NT2/D1 (cell line): Measurements from ENCODE around the gene PTPRG.

Source experiments
- DNase-seq: peaks from one replicate; pipeline ENCODE4 v3.0.0-alpha.2; 2011; ENCODE audit warnings: low read depth, low spot score
- H3K27me3 ChIP-seq: 2 replicates; pipeline ENCODE4 v1.6.0; 2011; ENCODE audit warnings: mild to moderate bottlenecking; ENCODE audit not compliant: insufficient read length, insufficient read depth
- H3K36me3 ChIP-seq: 2 replicates; pipeline ENCODE4 v1.6.1; 2011; ENCODE audit warnings: mild to moderate bottlenecking, low read length, mixed read lengths; ENCODE audit not compliant: insufficient read depth, insufficient read length
- H3K4me1 ChIP-seq: 2 replicates; pipeline ENCODE4 v1.5.1; 2011; ENCODE audit not compliant: insufficient read depth, insufficient read length
- H3K4me3 ChIP-seq: 2 replicates; pipeline ENCODE4 v1.5.1; 2011; ENCODE audit warnings: low read depth; ENCODE audit not compliant: insufficient read length
- H3K9ac ChIP-seq: 2 replicates; pipeline ENCODE4 v1.6.0; 2011; ENCODE audit warnings: low read depth; ENCODE audit not compliant: insufficient read length
- H3K9me3 ChIP-seq: 2 replicates; pipeline ENCODE4 v1.5.1; 2011; ENCODE audit warnings: mild to moderate bottlenecking, low read length; ENCODE audit not compliant: insufficient read depth
- SUZ12 ChIP-seq: IDR thresholded peaks from 2 replicates; pipeline ENCODE4 v1.6.1; 2011; ENCODE audit not compliant: insufficient read length, insufficient read depth; ENCODE audit errors: extremely low read depth
- YY1 ChIP-seq: IDR thresholded peaks from 2 replicates; pipeline ENCODE4 v1.6.1; 2011; ENCODE audit not compliant: insufficient read length, insufficient read depth
- ZNF274 ChIP-seq: IDR thresholded peaks from 2 replicates; pipeline ENCODE4 v1.6.1; 2011; ENCODE audit warnings: mild to moderate bottlenecking, low read depth, low read length

PTPRG gene

GRCh38 chr3:62167566-62168262, 606.3 kb downstream of the PTPRG start:
- no peak for DNase-seq
- Histone ChIP-seq H3K4me3 (no peak overlapping the region), H3K27me3 (no peaks in the 10 kb centered on the region), H3K9ac (no peak overlapping the region), H3K4me1 (no peaks in the 10 kb centered on the region), H3K9me3 (peaks cover 10% of the 10 kb centered on the region; the same call in 1 of the 2 replicates), H3K36me3 (no peaks in the 10 kb centered on the region)
- TF ChIP-seq ZNF274 (no peak), YY1 (no peak), SUZ12 (no peak)

- H3K27me3 ChIP-seq, result no peaks in the 10 kb centered on the region
Measured at GRCh38 chr3:62168356-62168755, 607.0 kb downstream of the PTPRG start.

GRCh38 chr3:62169906-62170660, 608.7 kb downstream of the PTPRG start:
- peak; percentile 66 for DNase-seq

More at GRCh38 chr3:62168356-62168755, 607.0 kb downstream of the PTPRG start:
- no peaks in the 10 kb centered on the region for H3K36me3 ChIP-seq
- H3K4me3 ChIP-seq, result no peak overlapping the region
- peaks cover 5% of the 10 kb centered on the region; the same call in 1 of the 2 replicates for H3K9me3 ChIP-seq
- H3K9ac ChIP-seq, result no peak overlapping the region
- no peaks in the 10 kb centered on the region for H3K4me1 ChIP-seq
- DNase-seq, result no peak
- TF ChIP-seq YY1 (no peak), SUZ12 (no peak), ZNF274 (no peak)

GRCh38 chr3:62171789-62172188, 610.4 kb downstream of the PTPRG start:
- Histone ChIP-seq H3K9me3 (peaks cover 5% of the 10 kb centered on the region; the same call in 1 of the 2 replicates), H3K27me3 (no peaks in the 10 kb centered on the region), H3K4me1 (no peaks in the 10 kb centered on the region), H3K4me3 (no peak overlapping the region), H3K36me3 (no peaks in the 10 kb centered on the region), H3K9ac (no peak overlapping the region)
- DNase-seq, result no peak
- TF ChIP-seq YY1 (no peak), SUZ12 (no peak), ZNF274 (no peak)

More at GRCh38 chr3:62169906-62170660, 608.7 kb downstream of the PTPRG start:
- Histone ChIP-seq H3K4me1 (no peaks in the 10 kb centered on the region), H3K9ac (no peak overlapping the region), H3K27me3 (no peaks in the 10 kb centered on the region), H3K9me3 (peaks cover 5% of the 10 kb centered on the region; the same call in 1 of the 2 replicates), H3K36me3 (no peaks in the 10 kb centered on the region), H3K4me3 (no peak overlapping the region)
- TF ChIP-seq YY1 (no peak), ZNF274 (no peak), SUZ12 (no peak)

- H3K4me3 ChIP-seq, result no peak overlapping the region
Measured at GRCh38 chr3:62172199-62172598, 610.8 kb downstream of the PTPRG start.

GRCh38 chr3:62173939-62174515, 612.7 kb downstream of the PTPRG start:
- H3K4me3 ChIP-seq, result no peak overlapping the region
- TF ChIP-seq ZNF274, result no peak
- TF ChIP-seq SUZ12, result no peak
- H3K9ac ChIP-seq, result no peak overlapping the region
- H3K4me1 ChIP-seq, result no peaks in the 10 kb centered on the region
- H3K36me3 ChIP-seq, result no peaks in the 10 kb centered on the region
- peaks cover 5% of the 10 kb centered on the region; the same call in 1 of the 2 replicates for H3K9me3 ChIP-seq
- H3K27me3 ChIP-seq, result no peaks in the 10 kb centered on the region
- no peak for DNase-seq

More at GRCh38 chr3:62172199-62172598, 610.8 kb downstream of the PTPRG start:
- no peak for DNase-seq
- Histone ChIP-seq H3K36me3 (no peaks in the 10 kb centered on the region), H3K9me3 (peaks cover 5% of the 10 kb centered on the region; the same call in 1 of the 2 replicates), H3K9ac (no peak overlapping the region), H3K27me3 (no peaks in the 10 kb centered on the region), H3K4me1 (no peaks in the 10 kb centered on the region)
- TF ChIP-seq ZNF274 (no peak), SUZ12 (no peak), YY1 (no peak)

GRCh38 chr3:62175161-62175560, 613.8 kb downstream of the PTPRG start:
- H3K36me3 ChIP-seq, result no peaks in the 10 kb centered on the region

More at GRCh38 chr3:62175161-62175560, 613.8 kb downstream of the PTPRG start:
- Histone ChIP-seq H3K27me3 (no peaks in the 10 kb centered on the region), H3K4me1 (no peaks in the 10 kb centered on the region), H3K9me3 (peaks cover 5% of the 10 kb centered on the region; the same call in 1 of the 2 replicates), H3K4me3 (no peak overlapping the region), H3K9ac (no peak overlapping the region)
- no peak for TF ChIP-seq SUZ12
- TF ChIP-seq YY1, result no peak
- TF ChIP-seq ZNF274, result no peak
- no peak for DNase-seq
